GM21576 (cell line): ENCODE results near the gene HIP1.
"Not testable (repeated sequence)": the region's sequence is repeated elsewhere in the genome, so short reads cannot be mapped to it uniquely, and the experiment has no call there.

Experiments
- ATAC-seq: cut with Tn5 transposase; IDR thresholded peaks from one replicate; pipeline ENCODE4 v1.9.1; 2021; ENCODE audit warnings: mild to moderate bottlenecking, moderate library complexity; ENCODE audit not compliant: unreplicated experiment

HIP1 gene

GRCh38 chr7:75687246-75688088, 51.3 kb downstream of the HIP1 start:
- no peak for ATAC-seq

GRCh38 chr7:75686551-75686950, 52.2 kb downstream of the HIP1 start:
- ATAC-seq, result no peak

GRCh38 chr7:75682052-75682451, 56.7 kb downstream of the HIP1 start:
- not testable (repeated sequence) for ATAC-seq

- ATAC-seq, result no peak
Measured at GRCh38 chr7:75679060-75679459, 59.7 kb downstream of the HIP1 start.

- ATAC-seq, result no peak
Measured at GRCh38 chr7:75669579-75669978, 69.2 kb downstream of the HIP1 start.

- no peak for ATAC-seq
Measured at GRCh38 chr7:75667938-75668337, 70.8 kb downstream of the HIP1 start.

GRCh38 chr7:75663302-75663907, 75.3 kb downstream of the HIP1 start:
- ATAC-seq, result peak; percentile 45

- ATAC-seq, result peak; percentile 77
Measured at GRCh38 chr7:75662579-75663301, 76.0 kb downstream of the HIP1 start.

- ATAC-seq, result no peak
Measured at GRCh38 chr7:75660566-75661215, 78.0 kb downstream of the HIP1 start.

GRCh38 chr7:75658802-75659201, 79.9 kb downstream of the HIP1 start:
- ATAC-seq, result no peak

GRCh38 chr7:75658369-75658768, 80.4 kb downstream of the HIP1 start:
- ATAC-seq, result no peak

- no peak for ATAC-seq
Measured at GRCh38 chr7:75657866-75658265, 80.9 kb downstream of the HIP1 start.

GRCh38 chr7:75656740-75657139, 82.0 kb downstream of the HIP1 start:
- no peak for ATAC-seq

GRCh38 chr7:75655536-75655935, 83.2 kb downstream of the HIP1 start:
- ATAC-seq, result no peak

- no peak for ATAC-seq
Measured at GRCh38 chr7:75654855-75655254, 83.9 kb downstream of the HIP1 start.

GRCh38 chr7:75653651-75654050, 85.1 kb downstream of the HIP1 start:
- ATAC-seq, result no peak

- no peak for ATAC-seq
Measured at GRCh38 chr7:75652788-75653187, 86.0 kb downstream of the HIP1 start.

- no peak for ATAC-seq
Measured at GRCh38 chr7:75650681-75651080, 88.1 kb downstream of the HIP1 start.

GRCh38 chr7:75650062-75650461, 88.7 kb downstream of the HIP1 start:
- ATAC-seq, result no peak

- no peak for ATAC-seq
Measured at GRCh38 chr7:75649462-75649861, 89.3 kb downstream of the HIP1 start.

- ATAC-seq, result no peak
Measured at GRCh38 chr7:75647709-75648438, 90.9 kb downstream of the HIP1 start.
